Stimulated activated CD4-positive, alpha-beta T cell treated with anti-CD3 and anti-CD28 coated beads, Interleukin-2, amount 100 ng/mL, for 4 hours (primary cell): ENCODE data around the gene DPEP2NB.
"Not testable (repeated sequence)": the region's sequence is repeated elsewhere in the genome, so short reads cannot be mapped to it uniquely, and the experiment has no call there.

Experiments
- DNase-seq: peaks from one replicate; pipeline ENCODE4 v3.0.0-alpha.2; 2020; ENCODE audit warnings: low read depth

The DPEP2NB gene, protein sequence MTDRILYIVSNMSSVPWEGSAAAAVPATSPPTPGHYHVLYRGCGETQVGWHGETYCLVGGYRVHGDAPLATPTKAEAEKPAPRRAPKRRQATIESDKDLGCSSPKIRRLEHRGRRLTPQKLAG

DNA sequence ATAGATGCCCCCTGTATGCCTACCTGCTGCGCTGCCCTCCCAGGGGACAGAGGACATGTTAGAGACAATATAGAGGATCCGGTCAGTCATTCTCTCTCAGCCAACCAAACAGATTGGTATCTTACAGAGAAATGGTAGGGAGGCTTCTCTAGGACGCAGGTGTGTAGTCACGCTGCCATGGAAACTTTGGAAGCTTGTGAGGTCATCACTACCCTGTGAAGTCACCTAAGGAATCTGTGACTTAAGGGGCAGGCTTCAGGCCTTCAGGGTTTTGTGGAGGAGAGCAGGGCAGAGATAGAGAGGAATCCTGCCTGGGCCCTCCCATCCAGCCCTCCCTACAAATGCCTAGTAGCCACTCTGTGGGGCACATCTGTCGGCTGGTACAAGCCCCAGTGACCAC lies at the start of gene DPEP2NB:
TSS of gene DPEP2NB (minus strand) at position 231 of the 400 bp plus-strand sequence. CDS start at position 90, 141 bp downstream.
- DNase-seq: no peak

DNA sequence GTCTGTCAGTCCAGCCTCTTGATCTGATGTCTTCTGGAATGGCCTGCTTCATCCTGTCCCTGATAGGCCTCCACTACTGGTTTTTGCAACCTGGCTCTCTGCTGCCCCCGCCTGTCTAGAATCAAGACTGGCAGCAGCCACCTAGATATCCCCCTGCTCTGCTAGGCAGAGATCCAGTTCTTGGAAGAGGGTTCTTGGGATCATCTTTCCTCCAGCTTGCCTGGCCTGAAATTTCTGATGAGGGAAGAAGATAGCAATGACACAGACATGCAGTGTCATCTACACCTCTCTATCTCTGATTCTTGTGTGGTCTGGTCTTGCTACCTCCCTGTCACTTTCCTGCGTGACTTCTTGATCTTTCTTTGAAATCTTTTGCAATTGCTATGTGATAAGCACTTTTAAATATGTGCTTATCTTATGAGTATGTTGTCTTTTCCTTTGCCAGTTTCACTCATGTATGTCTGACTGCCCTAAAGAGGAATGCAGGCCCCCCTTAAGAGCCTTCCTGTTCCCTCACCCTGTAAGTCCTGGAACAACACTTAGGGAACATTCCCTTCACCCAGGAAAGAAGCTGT lies 49.2 kb upstream of the DPEP2NB start:
- DNase-seq: peak; percentile 54

- no peak for DNase-seq
These were observed 47.2 kb upstream of the DPEP2NB start for GRCh38 chr16:68062910-68063393.

- no peak for DNase-seq
These were observed 45.7 kb upstream of the DPEP2NB start for GRCh38 chr16:68061396-68061795.

GRCh38 chr16:68059804-68060203 lies 44.1 kb upstream of the DPEP2NB start:
- DNase-seq: no peak

DNA sequence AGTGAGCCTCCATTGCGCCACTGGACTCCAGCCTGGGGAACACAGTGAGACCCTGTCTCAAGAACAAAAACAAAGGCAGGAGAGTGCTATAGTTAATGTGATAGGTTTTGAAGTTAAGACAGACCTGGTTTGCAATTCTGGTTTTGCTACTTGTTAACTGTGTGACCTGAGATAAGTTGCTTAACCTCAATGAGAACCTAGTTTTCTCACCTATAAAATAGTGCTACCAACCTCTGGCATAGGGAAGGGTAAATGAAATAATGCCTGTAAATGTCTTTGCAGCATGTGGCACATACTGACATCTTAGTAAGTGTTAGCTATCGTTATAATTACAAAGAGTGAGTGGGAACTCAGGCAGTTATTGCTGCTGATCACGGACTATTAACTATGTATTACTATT lies 39.7 kb upstream of the DPEP2NB start:
- no peak for DNase-seq

GRCh38 chr16:68049449-68049848 lies 33.7 kb upstream of the DPEP2NB start:
- no peak for DNase-seq

DNA sequence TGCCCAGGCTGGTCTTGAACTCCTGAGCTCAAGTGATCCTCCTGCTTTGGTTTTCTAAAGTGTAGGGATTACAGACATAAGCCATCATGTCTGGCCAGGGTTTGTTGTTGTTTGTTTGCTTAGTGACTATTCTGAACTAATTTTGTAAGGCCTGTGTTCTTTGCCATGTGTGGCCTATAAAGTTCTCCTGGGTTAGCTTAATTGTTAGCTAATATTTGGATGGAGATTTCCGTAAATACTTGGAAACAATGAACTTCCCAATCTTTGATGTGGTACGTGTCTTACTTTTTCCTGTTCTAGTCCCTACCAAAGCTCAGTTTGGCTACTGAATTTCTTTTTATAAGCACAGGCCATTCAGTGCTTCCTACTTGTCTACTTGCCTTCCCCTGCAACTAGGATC lies 32.3 kb upstream of the DPEP2NB start:
- no peak for DNase-seq

DNA sequence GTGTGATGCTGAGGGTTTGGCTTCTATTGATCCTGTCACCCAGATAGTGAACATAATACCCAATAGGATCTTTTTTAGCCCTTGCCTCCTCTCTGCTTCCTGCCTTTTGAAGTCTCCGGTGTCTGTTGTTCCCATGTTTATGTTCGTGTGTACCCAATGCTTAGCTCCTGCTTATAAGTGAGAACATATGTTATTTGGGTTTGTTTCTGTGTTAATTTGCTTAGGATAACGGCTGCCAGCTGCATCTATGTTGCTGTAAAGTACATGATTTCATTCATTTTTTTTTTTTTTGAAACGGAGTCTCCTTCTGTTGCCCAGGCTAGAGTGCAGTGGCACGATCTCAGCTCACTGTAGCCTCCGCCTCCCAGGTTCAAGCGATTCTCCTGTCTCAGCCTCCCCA lies 30.4 kb upstream of the DPEP2NB start:
- no peak for DNase-seq

GRCh38 chr16:68041783-68042182 lies 26.1 kb upstream of the DPEP2NB start:
- DNase-seq: no peak

GRCh38 chr16:68040506-68041288 lies 25.0 kb upstream of the DPEP2NB start:
- DNase-seq: peak; percentile 83

GRCh38 chr16:68037841-68038597 lies 22.3 kb upstream of the DPEP2NB start:
- no peak for DNase-seq

GRCh38 chr16:68035227-68035626 lies 19.5 kb upstream of the DPEP2NB start:
- DNase-seq: no peak

DNA sequence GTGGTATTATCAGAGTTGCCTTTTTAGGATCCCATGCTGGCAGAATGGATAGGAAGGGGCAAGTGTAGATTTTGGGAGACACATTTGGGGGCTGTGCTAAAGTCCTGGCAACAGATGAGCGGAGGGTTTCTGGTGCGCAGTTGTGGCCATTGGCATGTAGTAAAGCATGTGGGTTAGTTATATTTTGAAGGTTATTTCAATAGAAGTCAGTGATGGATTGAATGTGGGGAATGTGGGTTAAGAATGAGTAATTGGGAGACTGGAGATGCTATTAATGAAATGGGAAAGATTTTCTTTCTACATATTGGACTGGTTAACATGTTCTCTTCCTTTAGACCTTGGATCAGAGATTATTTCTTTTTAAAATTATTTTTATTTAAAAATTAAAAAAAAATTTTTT lies 17.4 kb upstream of the DPEP2NB start:
- no peak for DNase-seq

- DNase-seq: no peak
These were observed 16.2 kb upstream of the DPEP2NB start for GRCh38 chr16:68031951-68032350.

DNA sequence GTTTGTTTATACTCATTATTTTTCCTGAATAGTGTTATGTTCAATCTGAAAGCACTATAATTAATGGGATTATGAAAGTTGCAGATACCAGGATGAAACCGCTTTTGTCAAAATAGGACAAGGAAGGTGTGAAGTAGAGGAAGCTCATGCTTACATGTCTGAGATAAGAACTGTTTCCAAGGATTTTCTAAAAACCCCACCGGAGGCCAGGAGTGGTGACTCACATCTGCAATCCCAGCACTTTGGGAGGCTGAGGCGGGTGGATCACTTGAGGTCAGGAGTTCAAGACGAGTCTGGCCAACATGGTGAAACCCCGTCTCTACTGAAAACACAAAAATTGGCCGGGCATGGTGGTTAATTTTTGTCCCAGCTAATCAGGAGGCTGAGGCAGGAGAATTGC lies 14.4 kb upstream of the DPEP2NB start:
- DNase-seq: not testable (repeated sequence)

- DNase-seq: no peak
These were observed 13.3 kb upstream of the DPEP2NB start for GRCh38 chr16:68028996-68029395.

- peak; percentile 89 for DNase-seq
These were observed 7.2 kb upstream of the DPEP2NB start, which contains the start of the genes DDX28 and DUS2 for GRCh38 chr16:68022728-68023537. DDX28 (minus strand) TSS chr16:68023232; CDS start chr16:68023202, 30 bp downstream. DUS2 (plus strand) TSS chr16:68023284; CDS start chr16:68038024, 14,740 bp downstream.

- DNase-seq: no peak
These were observed 6.6 kb upstream of the DPEP2NB start for GRCh38 chr16:68022278-68022727.

- DNase-seq: no peak
These were observed 5.8 kb upstream of the DPEP2NB start for GRCh38 chr16:68021490-68021889.

DNA sequence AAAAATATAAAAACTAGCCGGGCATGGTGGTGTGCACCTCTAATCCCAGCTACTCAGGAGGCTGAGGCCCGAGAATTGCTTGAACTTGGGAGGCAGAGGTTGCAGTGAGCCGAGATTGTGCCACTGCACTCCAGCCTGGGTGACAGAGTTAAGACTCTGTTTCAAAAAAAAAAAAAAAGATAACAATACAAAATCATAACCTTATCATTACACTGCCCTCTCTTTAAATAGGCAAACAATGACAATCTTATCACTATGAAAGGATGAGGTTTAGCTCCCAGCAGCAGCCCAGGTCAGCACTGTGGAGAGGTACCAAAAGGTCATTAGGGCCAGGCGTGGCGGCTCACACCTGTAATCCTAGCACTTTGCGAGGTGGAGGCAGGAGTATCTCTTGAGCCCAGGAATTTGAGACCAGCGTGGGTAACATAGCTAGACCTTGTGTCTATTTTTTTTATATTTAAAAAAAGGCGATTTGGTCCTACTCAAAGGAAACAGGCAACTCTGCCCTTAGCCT lies 3.5 kb upstream of the DPEP2NB start:
- no peak for DNase-seq
